ENCODE data around the gene GADD45G.

- TF ChIP-seq, protein P1, sequence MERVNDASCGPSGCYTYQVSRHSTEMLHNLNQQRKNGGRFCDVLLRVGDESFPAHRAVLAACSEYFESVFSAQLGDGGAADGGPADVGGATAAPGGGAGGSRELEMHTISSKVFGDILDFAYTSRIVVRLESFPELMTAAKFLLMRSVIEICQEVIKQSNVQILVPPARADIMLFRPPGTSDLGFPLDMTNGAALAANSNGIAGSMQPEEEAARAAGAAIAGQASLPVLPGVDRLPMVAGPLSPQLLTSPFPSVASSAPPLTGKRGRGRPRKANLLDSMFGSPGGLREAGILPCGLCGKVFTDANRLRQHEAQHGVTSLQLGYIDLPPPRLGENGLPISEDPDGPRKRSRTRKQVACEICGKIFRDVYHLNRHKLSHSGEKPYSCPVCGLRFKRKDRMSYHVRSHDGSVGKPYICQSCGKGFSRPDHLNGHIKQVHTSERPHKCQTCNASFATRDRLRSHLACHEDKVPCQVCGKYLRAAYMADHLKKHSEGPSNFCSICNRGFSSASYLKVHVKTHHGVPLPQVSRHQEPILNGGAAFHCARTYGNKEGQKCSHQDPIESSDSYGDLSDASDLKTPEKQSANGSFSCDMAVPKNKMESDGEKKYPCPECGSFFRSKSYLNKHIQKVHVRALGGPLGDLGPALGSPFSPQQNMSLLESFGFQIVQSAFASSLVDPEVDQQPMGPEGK (CRISPR knock-in tag; IDR thresholded peaks at IDR 0.05; ENCODE audit: borderline replicate concordance): no peak
- TF ChIP-seq ZNF8 (CRISPR knock-in tag; IDR thresholded peaks at IDR 0.05): no peak
Observed at GRCh38 chr9:89632192-89632733, 27.5 kb downstream of the GADD45G start.

All from SK-N-SH treated with all-trans-retinoic acid at 6 μM for 48 hours (cell line).